IMR-90 (cell line): ENCODE data around the gene FRAS1. TPM values are rescaled to one million over a fixed set of nuclear protein-coding genes. Genes with fewer than 3 reads are reported as not detected.

Experiments used
- ATAC-seq: fragments of 200-7000 bp; cut with Tn5 transposase; 2 replicates; pipeline ENCODE4 v1.9.1; 2020; ENCODE audit warnings: low read depth, mild to moderate bottlenecking, moderate library complexity
- BruUV-seq: library from RNA; stranded (reverse); fragments of 400-500 nt; replicated peaks from 2 replicates; lab custom pipeline; 2021; lab: Mats Ljungman, UMichigan
- CTCF ChIA-PET: fragments of 300-600 bp; formaldehyde crosslinking; extraction: SDS; loops from one replicate; lab custom pipeline; 2021; ENCODE audit warnings: antibody characterized with exemption; lab: Yijun Ruan, JAX
- POLR2A ChIA-PET: fragments of 300-600 bp; sonication (Branson Sonifier 250); formaldehyde crosslinking; loops from one replicate; lab custom pipeline; 2022; ENCODE audit warnings: antibody characterized with exemption; ENCODE audit not compliant: unreplicated experiment; lab: Charles Lee
- DNase-seq: peaks from one replicate; pipeline ENCODE4 v3.0.0; 2013
- H2AFZ ChIP-seq: replicated peaks from 2 replicates; pipeline ENCODE3; 2013; ENCODE audit warnings: low read length, mild to moderate bottlenecking; ENCODE audit not compliant: poor library complexity
- H2AK5ac ChIP-seq: 2 replicates; pipeline ENCODE4 v1.6.1; 2013; ENCODE audit warnings: low read depth, low read length, inconsistent platforms
- H2AK9ac ChIP-seq: replicated peaks from 2 replicates; pipeline ENCODE3; 2013; ENCODE audit warnings: mild to moderate bottlenecking, low read depth, low read length, moderate library complexity; ENCODE audit not compliant: poor library complexity
- H2BK120ac ChIP-seq: 2 replicates; pipeline ENCODE4 v1.6.1; 2013; ENCODE audit warnings: low read depth, low read length, inconsistent platforms
- H2BK15ac ChIP-seq: 3 replicates; pipeline ENCODE4 v1.6.1; 2013; ENCODE audit warnings: low read depth, low read length, inconsistent platforms
- H2BK20ac ChIP-seq: 2 replicates; pipeline ENCODE4 v1.6.1; 2013; ENCODE audit warnings: low read depth, mild to moderate bottlenecking, inconsistent platforms, low read length, moderate library complexity
- H2BK5ac ChIP-seq: 2 replicates; pipeline ENCODE4 v1.6.1; 2013; ENCODE audit warnings: mild to moderate bottlenecking, low read depth, low read length, inconsistent platforms; ENCODE audit not compliant: poor library complexity, severe bottlenecking
- H3K14ac ChIP-seq: replicated peaks from 2 replicates; pipeline ENCODE4 v1.6.1; 2013; ENCODE audit warnings: low read depth, low read length, inconsistent platforms
- H3K18ac ChIP-seq: 2 replicates; pipeline ENCODE4 v1.6.1; 2013; ENCODE audit warnings: low read depth, low read length, control low read depth
- H3K23ac ChIP-seq: 2 replicates; pipeline ENCODE4 v1.6.1; 2013; ENCODE audit warnings: low read depth, low read length, inconsistent platforms
- H3K27ac ChIP-seq: 2 replicates; pipeline ENCODE4 v1.5.1; 2013; ENCODE audit warnings: mild to moderate bottlenecking, control low read depth, low read length; ENCODE audit not compliant: insufficient read depth
- H3K27me3 ChIP-seq: 2 replicates; pipeline ENCODE4 v1.6.1; 2013; ENCODE audit warnings: low read length; ENCODE audit not compliant: control insufficient read depth, insufficient read depth
- H3K36me3 ChIP-seq: 2 replicates; pipeline ENCODE4 v1.6.1; 2013; ENCODE audit warnings: low read length, mixed read lengths; ENCODE audit not compliant: control insufficient read depth, insufficient read depth
- H3K4ac ChIP-seq: 2 replicates; pipeline ENCODE4 v1.6.1; 2013; ENCODE audit warnings: low read depth, low read length, inconsistent platforms
- H3K4me1 ChIP-seq: 2 replicates; pipeline ENCODE4 v1.6.1; 2013; ENCODE audit warnings: low read length, mixed read lengths; ENCODE audit not compliant: control insufficient read depth, insufficient read depth
- H3K4me2 ChIP-seq: 2 replicates; pipeline ENCODE4 v1.6.1; 2013; ENCODE audit warnings: low read depth, mild to moderate bottlenecking, control low read depth, low read length, moderate library complexity
- H3K4me3 ChIP-seq: 2 replicates; pipeline ENCODE4 v1.5.1; 2013; ENCODE audit warnings: low read depth, mild to moderate bottlenecking, control low read depth, low read length, moderate library complexity; ENCODE audit not compliant: insufficient read depth
- H3K56ac ChIP-seq: 2 replicates; pipeline ENCODE4 v1.6.1; 2013; ENCODE audit warnings: low read length, inconsistent platforms; ENCODE audit not compliant: insufficient read depth; ENCODE audit errors: extremely low read depth
- H3K79me1 ChIP-seq, 2 experiments: 2 replicates each; pipeline ENCODE4 v1.6.1; 2013; ENCODE audit warnings: low read length in 2 of 2, inconsistent platforms in 1 of 2, low read depth in 1 of 2
- H3K9ac ChIP-seq: 2 replicates; pipeline ENCODE4 v1.6.1; 2013; ENCODE audit warnings: low read depth, low read length, control low read depth
- H3K9me1 ChIP-seq: 2 replicates; pipeline ENCODE4 v1.6.1; 2013; ENCODE audit warnings: low read length, inconsistent platforms; ENCODE audit not compliant: insufficient read depth
- H3K9me3 ChIP-seq: 2 replicates; pipeline ENCODE4 v1.6.1; 2013; ENCODE audit warnings: low read length; ENCODE audit not compliant: control insufficient read depth, insufficient read depth
- H4K20me1 ChIP-seq: 2 replicates; pipeline ENCODE4 v1.6.1; 2013; ENCODE audit warnings: low read length, inconsistent platforms; ENCODE audit not compliant: insufficient read depth
- H4K5ac ChIP-seq: 2 replicates; pipeline ENCODE4 v1.6.1; 2013; ENCODE audit warnings: mild to moderate bottlenecking, low read depth, low read length, control low read depth
- H4K8ac ChIP-seq, 2 experiments: 2 replicates each; pipeline ENCODE4 v1.6.1; 2013; ENCODE audit warnings: low read depth in 2 of 2, low read length in 2 of 2, control low read depth in 1 of 2, inconsistent platforms in 1 of 2
- H4K91ac ChIP-seq: 2 replicates; pipeline ENCODE4 v1.6.1; 2013; ENCODE audit warnings: low read depth, low read length, inconsistent platforms; ENCODE audit not compliant: insufficient read depth
- BHLHE40 ChIP-seq: fragments of 150-350 bp; IDR thresholded peaks from 2 replicates; pipeline ENCODE4 v1.6.1; 2016; ENCODE audit warnings: mild to moderate bottlenecking, low read depth, low read length
- CEBPB ChIP-seq: IDR thresholded peaks from 2 replicates; pipeline ENCODE4 v1.6.1; 2012; ENCODE audit warnings: low read depth, low read length, improper control_type of control experiment
- CTCF ChIP-seq: conservative IDR thresholded peaks from 2 replicates; pipeline ENCODE4 v1.5.1; 2012; ENCODE audit warnings: mild to moderate bottlenecking, low read depth, low read length, improper control_type of control experiment
- ELK1 ChIP-seq: fragments of 150-350 bp; IDR thresholded peaks from 2 replicates; pipeline ENCODE4 v1.6.1; 2016; ENCODE audit warnings: low read depth, mild to moderate bottlenecking, low read length, moderate library complexity, borderline replicate concordance
- MAFK ChIP-seq: IDR thresholded peaks from 2 replicates; pipeline ENCODE4 v1.6.1; 2012; ENCODE audit warnings: low read depth, low read length, improper control_type of control experiment
- MAZ ChIP-seq: IDR thresholded peaks from 2 replicates; pipeline ENCODE4 v1.6.1; 2012; ENCODE audit warnings: low read depth, mild to moderate bottlenecking, low read length, improper control_type of control experiment, moderate library complexity, borderline replicate concordance
- MXI1 ChIP-seq: IDR thresholded peaks from 2 replicates; pipeline ENCODE4 v1.6.1; 2012; ENCODE audit warnings: low read depth, mild to moderate bottlenecking, low read length, moderate library complexity, borderline replicate concordance
- NFE2L2 ChIP-seq: fragments of 150-350 bp; IDR thresholded peaks from 2 replicates; pipeline ENCODE4 v1.6.1; 2016; ENCODE audit warnings: low read depth, mild to moderate bottlenecking, low read length
- POLR2A ChIP-seq: IDR thresholded peaks from 2 replicates; pipeline ENCODE4 v1.6.1; 2012; ENCODE audit warnings: mild to moderate bottlenecking, low read depth, low read length
- RAD21 ChIP-seq: IDR thresholded peaks from 2 replicates; pipeline ENCODE4 v1.6.1; 2012; ENCODE audit warnings: low read length, improper control_type of control experiment
- RCOR1 ChIP-seq: IDR thresholded peaks from 2 replicates; pipeline ENCODE4 v1.6.1; 2012; ENCODE audit warnings: mild to moderate bottlenecking, low read length, improper control_type of control experiment; ENCODE audit not compliant: insufficient replicate concordance
- SMC3 ChIP-seq: fragments of 150-350 bp; IDR thresholded peaks from 2 replicates; pipeline ENCODE4 v1.6.1; 2016; ENCODE audit warnings: low read depth, mild to moderate bottlenecking, antibody characterized with exemption, low read length, moderate library complexity
- USF2 ChIP-seq: fragments of 150-350 bp; IDR thresholded peaks from 2 replicates; pipeline ENCODE4 v1.6.1; 2017; ENCODE audit warnings: mild to moderate bottlenecking, antibody characterized with exemption, low read length, low read depth
- WGBS, 2 experiments: methylation state at CpG; one replicate each; pipeline versions ENCODE4 v1.1.5 to v1.1.7; 2013; ENCODE audit warnings: missing lambda C conversion rate in 2 of 2; ENCODE audit not compliant: insufficient read length in 1 of 2; ENCODE audit errors: extremely low coverage in 2 of 2; 5-methylcytosine and 5-hydroxymethylcytosine counted together
- dilution Hi-C: fragments of 300-500 bp; cut with HindIII; formaldehyde crosslinking; loops from one replicate; pipeline ENCODE4 v1.14.3; 2018; ENCODE audit warnings: low sequenced_read_pairs; ENCODE audit not compliant: unreplicated experiment
- in situ Hi-C: fragments of 300-500 bp; cut with MboI; formaldehyde crosslinking; loops from 3 replicates; pipeline ENCODE4 v1.14.3; 2019; ENCODE audit warnings: low sequenced_read_pairs, inconsistent platforms, mixed read lengths
- intact Hi-C: fragments of 100-400 bp; cut with micrococcal nuclease; formaldehyde crosslinking; loops from 2 replicates; pipeline ENCODE4 v1.10.0; 2022
- polyA plus RNA-seq, 3 experiments: library from polyadenylated mRNA; depleted of rRNA; stranded (reverse); fragments of >200 nt; gene quantifications; 2 replicates each; pipeline ENCODE4 v1.2.3, GENCODE V29; 2012; ENCODE audit warnings: low replicate concordance in 1 of 3
- total RNA-seq: library from RNA; depleted of rRNA; stranded (reverse); fragments of >200 nt; gene quantifications from 2 replicates; pipeline ENCODE4 v1.2.3, GENCODE V29; 2012

FRAS1 gene
- total and polyA plus RNA-seq, 2 of the 4 experiments (the other 2 are of a cell fraction), result under 0.01 to 0.03 TPM

GRCh38 chr4:78213218-78213617 lies 156.1 kb downstream of the FRAS1 start:
- Histone ChIP-seq H3K79me1 (no peaks in the 10 kb centered on the region), H2AK9ac (no peak overlapping the region), H2BK120ac (no peak overlapping the region), H3K56ac (no peak overlapping the region), H4K5ac (no peak overlapping the region), H4K91ac (no peak overlapping the region), H2BK15ac (no peak overlapping the region), H3K4ac (no peak overlapping the region), H3K4me2 (no peak overlapping the region), H3K9me3 (no peaks in the 10 kb centered on the region), H2BK5ac (no peak overlapping the region), H3K14ac (no peak overlapping the region), H3K4me1 (no peaks in the 10 kb centered on the region), H3K27me3 (no peaks in the 10 kb centered on the region), H4K8ac (no peak overlapping the region), H3K4me3 (no peak overlapping the region), H2AK5ac (no peak overlapping the region), H3K36me3 (no peaks in the 10 kb centered on the region), H3K18ac (no peak overlapping the region), H3K23ac (no peak overlapping the region), H3K9ac (no peak overlapping the region), H4K20me1 (no peaks in the 10 kb centered on the region), H2BK20ac (no peak overlapping the region), H2AFZ (peak overlapping the region; percentile 58), H3K9me1 (no peaks in the 10 kb centered on the region), H3K27ac (no peak overlapping the region)
- dilution Hi-C loops, result no loop called here
- 17% methylated on average over 1 of the region's 3 CpGs; no CpG with 5 or more reads in 1 of the 2 experiments for WGBS, 2 experiments
- TF ChIP-seq SMC3, result no peak
- TF ChIP-seq MAZ, result no peak
- no peak for TF ChIP-seq NFE2L2
- no peak for TF ChIP-seq CEBPB
- no peak for TF ChIP-seq MAFK
- TF ChIP-seq ELK1, result no peak
- TF ChIP-seq BHLHE40, result no peak
- TF ChIP-seq USF2, result no peak
- no peak for TF ChIP-seq RCOR1
- TF ChIP-seq RAD21, result no peak
- TF ChIP-seq CTCF, result no peak
- TF ChIP-seq MXI1, result no peak
- no peak for TF ChIP-seq POLR2A
- no TSS peak for BruUV-seq
- no peak for ATAC-seq
- no peak for DNase-seq
- in situ Hi-C loops, result no loop called here
- intact Hi-C loops, result no loop called here
- POLR2A ChIA-PET, result no interaction called here
- CTCF ChIA-PET, result no interaction called here
